A549 (cell line): ENCODE results near the gene LMOD1.

Experiments
- HDAC2 ChIP-seq: fragments of 200-600 bp; sonication (generic); IDR thresholded peaks from 2 replicates; pipeline ENCODE4 v1.6.1; 2016
- JUN ChIP-seq, 2 experiments: fragments of >200 bp; sonication (Bioruptor Twin); formaldehyde crosslinking; IDR thresholded peaks; 2 replicates in 1 of 2; 3 replicates in 1 of 2; pipeline ENCODE4 v1.6.1; 2016 to 2017
- REST ChIP-seq: fragments of 200-600 bp; sonication (generic); IDR thresholded peaks from 2 replicates; pipeline ENCODE4 v1.6.1; 2016; ENCODE audit warnings: antibody characterized with exemption, mild to moderate bottlenecking, moderate library complexity
- TF ChIP-seq, protein P1 (sequence below): fragments of >200 bp; sonication (Bioruptor Twin); formaldehyde crosslinking; IDR thresholded peaks from 3 replicates; pipeline ENCODE4 v1.5.1; 2016

GRCh38 chr1:201985355-201985754, 39.0 kb upstream of the LMOD1 start:
- TF ChIP-seq, protein P1, sequence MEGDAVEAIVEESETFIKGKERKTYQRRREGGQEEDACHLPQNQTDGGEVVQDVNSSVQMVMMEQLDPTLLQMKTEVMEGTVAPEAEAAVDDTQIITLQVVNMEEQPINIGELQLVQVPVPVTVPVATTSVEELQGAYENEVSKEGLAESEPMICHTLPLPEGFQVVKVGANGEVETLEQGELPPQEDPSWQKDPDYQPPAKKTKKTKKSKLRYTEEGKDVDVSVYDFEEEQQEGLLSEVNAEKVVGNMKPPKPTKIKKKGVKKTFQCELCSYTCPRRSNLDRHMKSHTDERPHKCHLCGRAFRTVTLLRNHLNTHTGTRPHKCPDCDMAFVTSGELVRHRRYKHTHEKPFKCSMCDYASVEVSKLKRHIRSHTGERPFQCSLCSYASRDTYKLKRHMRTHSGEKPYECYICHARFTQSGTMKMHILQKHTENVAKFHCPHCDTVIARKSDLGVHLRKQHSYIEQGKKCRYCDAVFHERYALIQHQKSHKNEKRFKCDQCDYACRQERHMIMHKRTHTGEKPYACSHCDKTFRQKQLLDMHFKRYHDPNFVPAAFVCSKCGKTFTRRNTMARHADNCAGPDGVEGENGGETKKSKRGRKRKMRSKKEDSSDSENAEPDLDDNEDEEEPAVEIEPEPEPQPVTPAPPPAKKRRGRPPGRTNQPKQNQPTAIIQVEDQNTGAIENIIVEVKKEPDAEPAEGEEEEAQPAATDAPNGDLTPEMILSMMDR: no peak
- TF ChIP-seq REST: no peak
- TF ChIP-seq HDAC2: no peak
- TF ChIP-seq JUN (IDR thresholded peaks at IDR 0.05): no peak
